Activated B cell treated with CpG ODN at 0.5 μM for 24 hours (primary cell): ENCODE results near the gene GRN. TPM values are rescaled to one million over a fixed set of nuclear protein-coding genes. Genes with fewer than 3 reads are reported as not detected.

Experiments
- ATAC-seq: fragments of 200-7000 bp; cut with Tn5 transposase; one replicate; pipeline ENCODE4 v1.10.0; 2021; ENCODE audit warnings: low read depth, mild to moderate bottlenecking, moderate library complexity
- CTCF ChIA-PET: fragments of 350-600 bp; sonication (Branson Sonifier 250); formaldehyde crosslinking; loops from one replicate; lab custom pipeline; 2021; ENCODE audit warnings: antibody characterized with exemption; lab: Charles Lee
- POLR2A ChIA-PET: fragments of 350-600 bp; sonication (Branson Sonifier 250); formaldehyde crosslinking; loops from one replicate; lab custom pipeline; 2021; ENCODE audit warnings: antibody characterized with exemption; lab: Charles Lee
- DNase-seq: peaks from one replicate; pipeline ENCODE4 v3.0.0; 2022
- H3K27ac Mint-ChIP-seq: one replicate; pipeline ENCODE4 v1.8.0; 2020; ENCODE audit warnings: mixed read lengths
- H3K27me3 Mint-ChIP-seq: one replicate; pipeline ENCODE4 v1.8.0; 2021; ENCODE audit warnings: mixed read lengths
- H3K36me3 Mint-ChIP-seq: one replicate; pipeline ENCODE4 v1.8.0; 2021; ENCODE audit warnings: low read depth, mixed read lengths
- H3K4me1 Mint-ChIP-seq: one replicate; pipeline ENCODE4 v1.8.0; 2021; ENCODE audit warnings: mixed read lengths
- H3K4me3 Mint-ChIP-seq: one replicate; pipeline ENCODE4 v1.8.0; 2020; ENCODE audit warnings: mild to moderate bottlenecking, mixed read lengths
- H3K9me3 Mint-ChIP-seq: one replicate; pipeline ENCODE4 v1.8.0; 2020; ENCODE audit warnings: mixed read lengths
- CTCF ChIP-seq: fragments of 200-600 bp; IDR thresholded peaks from one replicate; pipeline ENCODE4 v1.8.0; 2022; ENCODE audit warnings: antibody characterized with exemption, mild to moderate bottlenecking
- intact Hi-C: fragments of 100-400 bp; cut with micrococcal nuclease; formaldehyde crosslinking; loops from one replicate; pipeline ENCODE4 v1.15.1; 2024
- total RNA-seq: library from RNA; stranded (reverse); gene quantifications from 2 replicates; pipeline ENCODE4 v1.2.3, GENCODE V29; 2022

Gene GRN
- total RNA-seq, 1 donor from 2014 or later, result 250 TPM

DNA sequence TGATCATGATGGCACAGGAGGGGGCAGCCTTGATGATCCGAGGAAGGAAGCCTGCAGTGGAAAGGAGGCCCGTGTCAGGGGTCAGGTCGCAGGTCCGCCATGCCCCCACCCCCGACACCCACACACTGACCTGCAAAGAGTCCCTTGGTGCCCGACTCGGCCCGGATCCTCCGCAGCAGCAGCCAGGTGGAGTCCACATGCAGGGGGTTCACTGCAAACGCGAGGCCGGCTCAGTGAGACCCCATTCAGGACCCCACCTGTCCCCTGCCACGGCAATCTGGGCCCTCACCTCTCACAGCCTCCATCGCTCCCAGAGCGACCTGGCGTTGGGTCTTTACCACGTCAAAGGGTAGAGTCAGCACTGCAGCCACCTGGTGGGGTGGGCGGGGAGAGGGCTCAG is 25.0 kb upstream of the GRN start:
- no peak overlapping the region for H3K4me3 Mint-ChIP-seq
- H3K9me3 Mint-ChIP-seq, result peaks cover 2% of the 10 kb centered on the region
- TF ChIP-seq CTCF, result no peak

DNA sequence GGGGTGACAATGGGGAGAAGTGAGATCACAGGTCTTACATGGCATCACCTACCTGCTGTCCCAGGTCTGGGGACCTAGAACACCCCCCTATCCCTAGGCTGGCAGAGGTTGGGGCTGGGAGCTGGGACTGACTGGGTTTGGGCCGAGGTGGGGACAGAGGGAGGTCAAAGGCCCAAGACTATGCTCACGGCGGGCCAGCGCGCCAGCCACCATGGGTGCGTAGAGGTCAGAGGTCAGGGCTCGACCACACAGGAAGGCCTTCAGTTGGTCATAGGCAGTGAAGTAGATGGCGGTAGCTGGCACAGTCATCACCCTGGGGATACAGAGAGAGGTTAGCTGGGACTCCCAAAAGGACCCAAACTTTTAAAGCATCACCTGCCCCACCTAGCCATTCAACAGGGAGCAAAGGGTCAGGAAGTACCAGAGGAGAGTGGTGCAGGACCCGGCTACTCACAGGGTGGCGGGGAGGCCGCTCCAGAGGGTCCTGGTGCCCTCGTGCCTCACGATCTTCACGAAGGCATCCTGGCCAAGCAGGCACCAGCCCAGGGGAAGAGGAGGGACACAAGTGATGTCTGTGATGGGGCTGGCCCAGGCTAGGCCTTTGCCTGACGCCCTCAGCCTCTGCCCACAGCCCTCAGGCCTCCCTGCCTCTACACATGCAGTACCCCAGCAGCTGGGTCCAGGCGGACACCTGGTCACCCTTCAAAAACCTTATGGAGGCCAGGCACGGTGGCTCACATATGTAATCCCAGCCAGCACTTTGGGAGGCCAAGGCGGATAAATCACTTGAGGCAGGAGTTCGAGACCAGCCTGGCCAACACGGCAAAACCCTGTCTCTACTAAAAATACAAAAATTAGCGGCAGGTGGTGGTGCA is 23.6 kb upstream of the GRN start:
- H3K27ac Mint-ChIP-seq, result no peak overlapping the region
- peaks cover 40% of the 10 kb centered on the region for H3K36me3 Mint-ChIP-seq
- intact Hi-C loops, result no loop called here
- H3K9me3 Mint-ChIP-seq, result peaks cover 2% of the 10 kb centered on the region
- H3K27me3 Mint-ChIP-seq, result peaks cover 6% of the 10 kb centered on the region
- DNase-seq, result no peak
- ChIA-PET CTCF (interaction anchor here (1.3 to 1.8 kb wide), 2 partner anchors 29 to 112 kb away, joined by 3 to 5 read pairs; no protein-coding TSS in a partner anchor), POLR2A (interaction anchor here (0.5 to 11.6 kb wide), 7 partner anchors 26 to 111 kb away, joined by 3 to 237 read pairs (median 3); partner anchors contain the start of gene UBTF)
- ATAC-seq, result no peak
- no peak for TF ChIP-seq CTCF
- H3K4me3 Mint-ChIP-seq, result no peak overlapping the region
- H3K4me1 Mint-ChIP-seq, result peaks cover 25% of the 10 kb centered on the region

More for the DNA sequence above, 25.0 kb upstream of the GRN start:
- intact Hi-C loops, result no loop called here
- ChIA-PET POLR2A (interaction anchor here (1.2 to 1.6 kb wide), 2 partner anchors 99 to 104 kb away, joined by 5 to 6 read pairs; no protein-coding TSS in a partner anchor), CTCF (interaction anchor here (1.8 kb wide), 1 partner anchor 110 kb away, joined by 5 read pairs; no protein-coding TSS in a partner anchor)
- Mint-ChIP-seq H3K27ac (no peak overlapping the region), H3K27me3 (peaks cover 16% of the 10 kb centered on the region), H3K36me3 (peaks cover 36% of the 10 kb centered on the region), H3K4me1 (peaks cover 27% of the 10 kb centered on the region)
- DNase-seq (no peak), ATAC-seq (no peak)

DNA sequence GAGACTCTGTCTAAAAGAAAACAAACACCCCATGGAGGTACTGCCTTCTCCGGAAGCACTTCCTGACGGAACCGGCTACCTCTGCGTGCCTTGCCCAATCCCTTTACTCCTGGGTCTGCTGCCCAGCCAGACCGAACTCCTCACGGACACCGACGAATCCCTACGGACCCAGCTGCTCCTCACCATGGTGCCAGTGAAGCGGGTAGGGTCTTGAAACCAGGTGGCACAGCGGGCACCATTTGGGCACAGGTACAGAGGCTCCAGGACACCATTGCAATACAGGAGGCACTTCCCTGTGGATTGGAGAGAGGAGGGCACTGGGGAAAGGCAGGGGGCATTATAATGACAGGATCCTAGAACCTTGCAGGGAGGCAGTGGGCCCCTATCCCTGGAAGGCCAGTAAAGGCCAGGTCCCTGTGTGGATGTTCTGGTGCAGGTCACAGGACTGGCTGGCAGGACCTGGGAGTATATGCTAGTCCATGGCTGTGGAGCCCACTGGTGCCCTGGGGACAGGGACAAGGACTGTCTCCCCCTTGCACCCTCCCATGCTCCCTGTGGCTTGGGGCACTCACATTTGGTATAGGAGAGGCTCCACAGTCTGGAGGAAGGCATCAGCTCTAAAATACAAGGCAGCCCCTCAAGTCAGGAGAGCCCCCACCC is 22.7 kb upstream of the GRN start:
- Mint-ChIP-seq H3K36me3 (peaks cover 40% of the 10 kb centered on the region), H3K27ac (no peak overlapping the region), H3K27me3 (peaks cover 4% of the 10 kb centered on the region), H3K4me3 (peak overlapping the region; percentile 52), H3K9me3 (peaks cover 2% of the 10 kb centered on the region), H3K4me1 (peaks cover 28% of the 10 kb centered on the region)
- no peak for DNase-seq
- CTCF ChIA-PET, result no interaction called here
- ATAC-seq, result no peak
- POLR2A ChIA-PET, result interaction anchor here (0.5 to 11.6 kb wide), 2 partner anchors 97 to 104 kb away, joined by 6 to 237 read pairs; partner anchors contain the start of gene UBTF
- no peak for TF ChIP-seq CTCF
- intact Hi-C loops, result no loop called here

GRCh38 chr17:44323359-44324091 is 21.6 kb upstream of the GRN start:
- no peak for DNase-seq
- H3K36me3 Mint-ChIP-seq, result peaks cover 40% of the 10 kb centered on the region
- no peak for TF ChIP-seq CTCF
- ATAC-seq, result no peak
- no peaks in the 10 kb centered on the region for H3K27me3 Mint-ChIP-seq
- H3K9me3 Mint-ChIP-seq, result no peaks in the 10 kb centered on the region
- ChIA-PET CTCF (interaction anchor here (0.9 to 2.6 kb wide), 2 partner anchors 31 to 114 kb away, joined by 4 to 7 read pairs; no protein-coding TSS in a partner anchor), POLR2A (interaction anchor here (2.7 to 11.6 kb wide), 4 partner anchors 22 to 137 kb away, joined by 10 to 237 read pairs (median 32); partner anchors contain the start of genes GRN, TMUB2 and UBTF)
- H3K27ac Mint-ChIP-seq, result no peak overlapping the region
- H3K4me3 Mint-ChIP-seq, result peak overlapping the region; percentile 81
- intact Hi-C loops, result loop anchor here (1.0 to 2.0 kb wide), 7 partner anchors 15 to 253 kb away; partner anchors contain the start of genes G6PC3, GRN, RUNDC3A and TMUB2
- H3K4me1 Mint-ChIP-seq, result peaks cover 33% of the 10 kb centered on the region
